LHCN-M2 (cell line): ENCODE measurements around the gene PCNT. TPM values are rescaled to one million over a fixed set of nuclear protein-coding genes. Genes with fewer than 3 reads are reported as not detected.

ENCODE experiments used
- DNase-seq: peaks from one replicate; pipeline ENCODE4 v3.0.0-alpha.2; 2012; ENCODE audit warnings: low read depth
- total RNA-seq: library from RNA; depleted of rRNA; stranded (reverse); fragments of >200 nt; gene quantifications from 2 replicates; pipeline ENCODE4 v1.2.3, GENCODE V29; 2014

PCNT gene
- total RNA-seq, 1 experiment from 2014 or later, result 35.8 TPM

GRCh38 chr21:46336603-46337002, 12.6 kb downstream of the PCNT start:
- no peak for DNase-seq

GRCh38 chr21:46340998-46341397, 17.0 kb downstream of the PCNT start:
- no peak for DNase-seq

DNA sequence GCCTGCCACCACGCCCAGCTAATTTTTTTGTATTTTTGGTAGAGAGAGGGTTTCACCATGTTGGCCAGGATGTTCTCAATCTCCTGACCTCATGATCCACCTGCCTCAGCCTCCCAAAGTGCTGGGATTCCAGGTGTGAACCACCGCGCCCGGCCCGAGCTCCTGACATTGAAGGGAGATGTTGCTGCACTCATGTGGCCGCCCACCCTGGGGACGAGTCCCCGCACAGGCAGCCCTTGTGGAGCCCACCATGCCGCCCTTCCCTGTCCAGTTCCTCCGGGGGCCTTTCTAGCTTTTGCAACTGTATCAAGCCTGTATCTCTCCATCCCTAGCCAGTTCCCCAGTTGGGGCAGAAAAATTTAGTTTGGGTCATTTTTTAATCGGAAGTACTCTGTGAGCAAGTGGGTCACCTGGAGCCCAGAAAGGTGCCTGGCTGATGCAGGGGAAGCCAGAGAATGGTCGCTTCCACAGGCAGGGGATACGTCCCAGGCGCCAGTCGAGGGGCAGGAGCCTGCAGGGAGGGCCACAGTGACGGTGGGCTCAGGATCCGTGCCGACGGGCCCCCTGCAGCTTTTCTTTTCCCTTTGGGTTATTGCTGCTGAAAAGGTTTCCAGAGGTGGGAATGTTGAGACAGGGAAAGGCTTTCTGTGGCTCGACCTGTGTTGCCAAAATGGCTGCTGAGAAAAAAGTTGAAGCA, 20.4 kb downstream of the PCNT start:
- no peak for DNase-seq

- DNase-seq, result no peak
Observed at GRCh38 chr21:46345861-46346260, 21.9 kb downstream of the PCNT start.

DNA sequence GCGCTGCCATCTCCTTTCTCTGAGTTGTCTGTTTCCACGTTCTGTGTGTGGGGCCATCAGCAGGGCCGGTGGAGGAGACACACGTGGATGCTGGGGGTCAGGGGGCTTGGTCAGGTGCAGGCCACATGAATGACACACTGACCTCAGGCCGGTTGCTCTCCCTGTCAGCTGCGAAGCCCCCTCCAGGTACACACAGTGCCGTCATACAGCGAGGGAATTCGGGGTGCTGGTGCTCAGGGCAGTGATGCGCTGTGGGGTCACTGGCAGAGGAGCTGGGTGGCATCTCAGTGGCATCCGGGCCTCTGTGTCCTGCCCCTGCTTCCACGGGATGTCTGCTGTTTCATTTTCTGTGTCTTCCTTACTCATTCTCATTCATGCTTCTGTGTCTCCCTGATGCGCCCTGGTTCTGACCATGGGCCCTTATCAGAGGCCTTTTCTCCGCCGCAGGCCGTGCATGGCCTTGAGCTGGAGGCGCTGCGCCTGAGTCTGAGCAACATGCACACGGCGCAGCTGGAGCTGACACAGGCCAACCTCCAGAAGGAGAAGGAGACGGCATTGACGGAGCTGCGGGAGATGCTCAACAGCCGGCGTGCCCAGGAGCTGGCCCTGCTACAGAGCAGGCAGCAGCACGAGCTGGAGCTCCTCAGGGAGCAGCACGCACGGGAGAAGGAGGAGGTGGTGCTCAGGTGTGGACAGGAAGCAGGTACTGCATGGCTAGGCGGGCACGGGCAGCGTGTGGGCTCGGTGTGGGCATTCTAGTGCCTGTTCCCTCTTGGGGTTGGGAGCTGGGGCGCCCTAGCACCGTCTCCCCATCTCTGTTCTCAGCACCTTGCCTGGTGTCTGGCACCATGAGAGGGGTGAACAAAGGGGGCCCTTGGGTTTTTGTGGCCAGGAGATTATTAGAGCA, 22.6 kb downstream of the PCNT start:
- DNase-seq, result no peak

- no peak for DNase-seq
Observed at GRCh38 chr21:46347203-46347550, 23.2 kb downstream of the PCNT start.

GRCh38 chr21:46347791-46348381, 23.9 kb downstream of the PCNT start:
- DNase-seq, result peak; percentile 17

GRCh38 chr21:46349134-46349760, 25.3 kb downstream of the PCNT start:
- DNase-seq, result no peak

DNA sequence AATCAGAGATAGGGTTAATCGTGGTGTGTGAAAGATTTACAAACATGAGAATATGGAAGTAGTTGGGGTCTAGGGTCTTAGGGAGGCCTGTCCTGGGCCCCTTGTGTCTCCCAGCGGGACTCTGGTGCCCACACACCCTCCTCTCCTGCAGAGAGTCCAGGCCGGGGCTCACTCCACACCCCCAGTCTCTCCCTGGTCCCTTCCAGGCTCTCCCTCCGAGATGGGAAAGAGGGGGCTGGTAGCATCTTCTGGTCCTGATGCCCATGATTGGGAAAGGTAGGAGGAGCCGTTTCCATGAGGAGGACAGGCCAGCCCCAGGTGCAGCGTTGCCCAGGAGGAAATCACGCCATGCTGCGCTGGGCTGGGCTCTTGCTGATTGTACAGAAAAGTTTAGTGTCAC, 26.6 kb downstream of the PCNT start:
- DNase-seq, result no peak

DNA sequence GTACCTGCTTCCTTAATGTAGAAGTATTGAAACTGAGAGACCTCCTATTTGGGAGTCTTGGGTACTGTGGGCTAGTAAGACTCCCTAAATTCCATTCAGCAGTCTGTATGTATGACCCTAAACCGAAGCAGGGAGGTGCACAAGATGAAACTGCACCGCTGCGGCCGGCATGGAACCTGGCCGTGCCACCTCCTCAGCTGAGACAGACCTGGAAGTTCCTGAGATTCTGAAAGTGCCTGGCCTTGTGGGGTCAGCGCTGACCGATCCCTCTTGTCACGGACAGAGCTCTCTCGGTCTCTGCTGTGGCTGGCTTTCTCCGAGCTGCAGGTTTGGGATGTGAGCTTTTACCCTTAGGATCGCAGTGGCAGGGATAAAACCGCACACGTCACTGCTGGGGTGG, 27.0 kb downstream of the PCNT start:
- DNase-seq, result no peak

DNA sequence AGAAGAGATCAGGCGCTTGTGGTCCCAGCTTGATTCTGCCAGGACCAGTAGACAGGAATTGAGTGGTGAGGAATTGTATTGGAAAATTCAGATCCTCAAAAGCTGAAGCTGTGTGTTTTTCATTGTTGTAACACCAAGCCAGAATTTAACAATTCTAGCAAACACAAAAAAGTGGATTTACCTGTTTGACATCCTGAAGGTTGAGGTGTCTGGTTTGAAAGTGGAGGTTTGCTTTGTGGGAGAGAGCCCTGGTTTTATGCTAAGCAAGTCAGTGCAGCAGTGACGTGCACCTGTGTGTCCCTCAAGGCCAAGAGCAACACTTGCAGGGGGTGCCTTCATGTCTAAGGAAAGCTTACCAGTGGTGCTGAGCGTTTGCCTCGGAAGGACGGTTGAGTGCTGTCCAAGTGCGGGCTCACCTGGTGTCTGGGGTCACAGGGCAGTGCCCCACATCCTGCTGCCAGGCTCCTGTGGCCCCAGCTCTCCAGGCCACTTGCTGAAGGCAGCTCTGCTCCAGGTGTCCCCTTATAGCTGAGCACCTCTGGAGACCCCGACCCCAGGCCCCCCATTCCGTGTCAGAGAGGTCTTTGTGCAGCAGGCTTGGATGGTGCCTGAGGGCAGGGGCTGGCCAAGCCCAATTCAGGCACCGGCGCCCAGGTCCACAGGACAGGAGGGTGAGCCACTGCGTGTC, 27.7 kb downstream of the PCNT start:
- DNase-seq, result no peak

DNA sequence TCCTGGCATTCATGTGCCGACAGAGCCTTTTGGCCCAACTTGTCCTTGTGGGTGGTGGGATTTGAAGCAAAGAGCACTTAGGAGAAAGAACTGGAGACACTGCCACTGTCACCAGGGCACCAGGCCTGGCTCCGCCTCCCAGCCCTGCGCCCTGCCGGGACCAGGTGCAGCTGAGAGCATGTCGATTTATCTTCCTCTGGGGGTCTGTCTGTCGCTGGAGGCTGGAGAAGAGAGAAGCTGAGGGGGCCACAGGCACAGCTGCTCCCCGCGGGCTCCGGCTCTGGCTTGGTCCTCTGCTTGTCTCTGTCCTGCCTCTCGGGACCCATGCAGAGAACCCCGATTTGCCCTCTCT, 28.2 kb downstream of the PCNT start:
- no peak for DNase-seq

GRCh38 chr21:46352913-46353312, 29.0 kb downstream of the PCNT start:
- DNase-seq, result peak; percentile 33

DNA sequence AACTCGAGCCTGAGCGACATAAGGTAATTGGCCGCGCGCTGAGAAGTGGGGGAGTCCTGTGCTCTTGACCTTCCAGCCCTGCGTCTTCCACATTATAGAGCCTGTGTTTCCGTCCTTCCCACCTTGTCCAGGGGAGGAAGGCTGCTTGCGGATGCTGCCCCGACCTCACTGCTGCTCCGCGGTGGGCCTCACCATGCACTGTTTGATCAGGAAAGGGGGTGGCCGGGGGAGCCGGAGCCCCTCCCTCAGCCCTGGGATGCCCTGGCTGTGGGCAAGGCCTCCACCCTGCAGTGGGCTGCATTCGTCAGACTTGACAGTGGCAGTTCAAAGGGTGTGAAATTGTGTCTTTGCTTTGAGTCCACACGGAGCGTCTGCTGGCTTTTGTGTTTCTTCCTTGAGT, 30.1 kb downstream of the PCNT start:
- no peak for DNase-seq

DNA sequence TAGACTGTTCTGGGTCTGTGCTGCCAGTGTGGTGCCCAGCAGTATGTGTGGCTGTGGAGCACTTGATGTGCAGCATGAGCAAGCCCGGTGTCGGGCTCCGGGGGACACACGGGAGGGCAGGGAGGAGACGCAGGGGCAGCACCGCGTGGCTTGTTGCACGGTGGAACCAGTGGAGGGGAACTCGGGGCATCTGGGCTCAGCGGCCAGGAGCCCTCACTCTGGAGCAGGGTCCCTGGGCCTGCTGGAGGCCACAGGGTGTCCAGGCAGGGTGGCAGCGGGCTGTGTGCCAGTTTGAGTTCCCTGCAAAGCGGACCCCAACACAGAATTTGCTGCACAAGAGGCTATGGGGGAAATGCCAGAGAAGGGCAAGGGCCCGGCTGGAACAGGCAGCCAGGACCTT, 30.6 kb downstream of the PCNT start:
- no peak for DNase-seq

- DNase-seq, result no peak
Observed at GRCh38 chr21:46355161-46356004, 31.4 kb downstream of the PCNT start.

DNA sequence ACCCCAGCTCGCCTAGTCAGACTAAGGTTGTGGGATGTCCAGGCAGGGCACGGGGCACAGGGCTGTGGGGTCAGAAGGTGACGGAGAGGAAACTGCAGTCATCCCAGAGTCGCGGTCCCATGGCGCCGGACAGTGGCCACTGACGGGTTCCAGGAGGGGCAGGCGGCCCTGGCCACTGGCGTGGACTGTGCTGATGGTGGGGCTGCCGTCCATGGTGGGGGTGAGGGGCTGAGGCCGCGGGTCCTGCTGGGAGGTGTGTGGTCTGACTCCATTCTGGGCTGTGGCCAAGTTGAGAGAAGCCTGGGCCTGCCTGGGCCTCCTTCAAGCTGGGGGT, 32.0 kb downstream of the PCNT start:
- DNase-seq, result no peak

DNA sequence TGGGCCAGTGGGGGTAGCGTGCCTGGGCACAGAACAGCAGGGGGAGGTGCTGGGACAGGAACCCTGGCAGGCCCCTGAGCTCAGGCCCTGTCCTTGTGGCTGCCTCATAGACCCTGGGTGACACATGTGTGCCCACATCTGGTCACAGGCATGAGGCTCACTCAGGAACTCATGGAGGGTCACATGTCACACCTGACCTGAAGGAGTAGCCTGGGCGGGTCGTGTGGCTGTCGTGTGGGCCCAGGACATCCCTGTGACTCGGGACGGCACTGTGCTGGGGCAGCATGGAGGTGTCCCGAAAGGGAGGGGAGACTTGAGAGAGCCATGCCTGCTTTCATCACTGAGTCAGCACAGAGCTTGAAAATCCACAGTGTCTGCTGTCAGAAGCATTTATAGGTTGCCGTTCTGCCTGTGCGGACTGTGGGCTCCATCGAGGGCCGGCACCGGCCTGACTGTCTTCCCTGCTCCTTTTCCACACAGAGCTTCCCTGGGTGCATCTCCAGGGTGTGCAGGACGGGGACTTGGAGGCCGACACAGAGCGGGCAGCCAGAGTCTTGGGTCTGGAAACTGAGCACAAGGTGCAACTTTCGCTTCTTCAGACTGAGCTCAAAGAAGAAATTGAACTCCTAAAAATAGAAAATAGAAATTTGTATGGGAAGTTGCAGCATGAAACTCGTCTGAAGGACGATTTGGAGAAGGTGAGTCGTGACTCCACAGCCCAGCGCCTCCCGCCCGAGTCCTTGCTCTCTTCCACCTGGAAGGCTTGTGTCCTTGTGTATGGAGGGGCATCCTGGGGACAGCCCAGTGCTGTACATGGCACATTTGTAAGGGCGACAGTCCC, 32.8 kb downstream of the PCNT start:
- no peak for DNase-seq

- no peak for DNase-seq
Observed at GRCh38 chr21:46357335-46357604, 33.3 kb downstream of the PCNT start.

DNA sequence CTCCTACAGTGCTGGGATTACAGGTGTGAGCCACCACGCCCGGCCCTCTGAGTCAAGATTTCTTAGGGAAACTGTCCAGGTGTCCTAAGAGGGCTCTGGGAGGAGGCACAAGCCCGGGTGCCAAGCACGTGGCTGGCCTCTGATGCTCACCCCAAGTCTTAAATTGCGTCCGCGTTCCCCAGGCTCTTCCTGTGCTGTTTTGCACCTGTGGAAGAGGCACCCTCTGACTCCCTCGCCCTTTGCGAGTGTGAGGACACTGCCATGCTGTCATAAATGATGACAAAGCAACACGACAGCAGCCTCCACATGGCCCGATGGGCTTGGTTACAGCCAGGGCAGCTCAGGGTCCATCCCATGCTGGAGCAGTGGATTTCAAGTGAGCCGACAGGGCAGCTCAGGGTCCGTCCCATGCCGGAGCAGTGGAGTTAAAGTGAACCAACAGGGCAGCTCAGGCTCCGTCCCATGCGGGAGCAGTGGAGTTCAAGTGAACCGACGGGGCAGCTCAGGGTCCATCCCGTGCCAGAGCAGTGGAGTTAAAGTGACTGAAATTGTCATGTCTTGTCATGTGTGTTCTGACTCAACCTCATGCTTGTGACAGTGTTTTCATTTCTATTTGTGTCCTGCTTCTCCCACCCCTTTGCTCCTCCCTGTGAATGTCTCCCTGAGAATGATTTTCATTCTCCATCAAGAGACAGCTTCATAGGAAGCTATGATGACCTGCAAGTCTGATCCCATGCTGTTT, 33.9 kb downstream of the PCNT start:
- no peak for DNase-seq
